HepG2 (cell line): Measurements from ENCODE around the gene PLA2G4F. TPM values are rescaled to one million over a fixed set of nuclear protein-coding genes. Genes with fewer than 3 reads are reported as not detected.

Source experiments
- ATAC-seq: fragments of 200-7000 bp; cut with Tn5 transposase; 3 replicates; pipeline ENCODE4 v1.9.1; 2020; ENCODE audit warnings: mild to moderate bottlenecking, moderate library complexity
- BruUV-seq: library from RNA; stranded (reverse); fragments of 400-500 nt; replicated peaks from 2 replicates; lab custom pipeline; 2021; lab: Mats Ljungman, UMichigan
- CTCF ChIA-PET: fragments of 300-600 bp; formaldehyde crosslinking; extraction: SDS; loops from one replicate; lab custom pipeline; 2021; ENCODE audit warnings: low total read pairs, inconsistent platforms, low intra/inter-chr PET ratio; lab: Yijun Ruan, JAX
- POLR2A ChIA-PET: fragments of 350-600 bp; sonication (Branson Sonifier 250); formaldehyde crosslinking; loops from one replicate; lab custom pipeline; 2020; ENCODE audit warnings: antibody characterized with exemption, inconsistent platforms; lab: Yijun Ruan, JAX
- DNase-seq: peaks from one replicate; pipeline ENCODE4 v3.0.0-alpha.2; 2015; ENCODE audit warnings: low spot score
- FAIRE-seq: peaks from 3 replicates; lab custom pipeline; 2011; peaks lifted over from hg19 to GRCh38; lab: Jason Lieb, UNC
- H2AFZ ChIP-seq: one replicate; pipeline ENCODE4 v1.6.1; 2011; ENCODE audit warnings: low read length, inconsistent platforms
- H3K27ac ChIP-seq: fragments of 300-600 bp; 3 replicates; pipeline ENCODE4 v1.8.0; 2011; ENCODE audit warnings: mixed run types, mild to moderate bottlenecking, mixed read lengths, low read length, inconsistent platforms; ENCODE audit not compliant: insufficient read depth; ENCODE audit errors: extremely low read length
- H3K27me3 ChIP-seq, 2 experiments: fragments of 200-600 bp in 1 of 2; 2 replicates in 1 of 2; 3 replicates in 1 of 2; pipeline versions ENCODE4 v1.6.0 to v1.8.0; 2011; ENCODE audit warnings: low read length in 2 of 2, mild to moderate bottlenecking in 2 of 2, moderate library complexity in 2 of 2, inconsistent platforms in 1 of 2; ENCODE audit not compliant: insufficient read depth in 2 of 2, control insufficient read depth in 1 of 2
- H3K36me3 ChIP-seq, 2 experiments: fragments of 200-600 bp in 1 of 2; replicated peaks in 1 of 2; 2 replicates in 1 of 2; 3 replicates in 1 of 2; pipeline versions ENCODE4 v1.5.1 to v1.8.0; 2011; ENCODE audit warnings: low read length in 2 of 2, inconsistent platforms in 1 of 2; ENCODE audit not compliant: insufficient read depth in 2 of 2, control insufficient read depth in 1 of 2
- H3K4me1 ChIP-seq: 2 replicates; pipeline ENCODE4 v1.5.1; 2012; ENCODE audit warnings: low read length, inconsistent platforms; ENCODE audit not compliant: insufficient read depth
- H3K4me2 ChIP-seq: 2 replicates; pipeline ENCODE4 v1.6.0; 2011; ENCODE audit warnings: low read depth, low read length, inconsistent platforms
- H3K4me3 ChIP-seq, 3 experiments: fragments of 200-600 bp in 1 of 3; sonication (generic), shearing (Covaris generic) in 1 of 3; replicated peaks in 1 of 3; 2 replicates each; pipeline ENCODE4 v1.5.1; 2011 to 2016; ENCODE audit warnings: low read length in 3 of 3, inconsistent platforms in 2 of 3, low read depth in 2 of 3, mild to moderate bottlenecking in 2 of 3, control low read depth in 1 of 3, mixed read lengths in 1 of 3; ENCODE audit not compliant: insufficient read depth in 1 of 3
- H3K79me2 ChIP-seq: one replicate; pipeline ENCODE4 v1.6.1; 2011; ENCODE audit warnings: low read length, inconsistent platforms; ENCODE audit not compliant: insufficient read depth
- H3K9ac ChIP-seq: 2 replicates; pipeline ENCODE4 v1.6.0; 2011; ENCODE audit warnings: mild to moderate bottlenecking, low read depth, low read length, inconsistent platforms; ENCODE audit not compliant: insufficient read depth
- H3K9me3 ChIP-seq: 2 replicates; pipeline ENCODE4 v1.5.1; 2012; ENCODE audit warnings: mild to moderate bottlenecking, low read length
- H4K20me1 ChIP-seq: 2 replicates; pipeline ENCODE4 v1.6.0; 2011; ENCODE audit warnings: inconsistent platforms, mild to moderate bottlenecking, low read length, moderate library complexity; ENCODE audit not compliant: insufficient read depth
- FOSL1 ChIP-seq: sonication (generic); formaldehyde crosslinking; IDR thresholded peaks from 2 replicates; pipeline ENCODE4 v1.9.0; 2021; ENCODE audit warnings: missing genetic modification reagents, borderline replicate concordance
- HNRNPLL ChIP-seq: fragments of 200-400 bp; formaldehyde crosslinking; IDR thresholded peaks from 2 replicates; pipeline ENCODE4 v1.6.1; 2017; ENCODE audit warnings: mild to moderate bottlenecking, low read depth, low read length; ENCODE audit not compliant: poor library complexity, severe bottlenecking
- JUND ChIP-seq: sonication (generic); formaldehyde crosslinking; IDR thresholded peaks from 2 replicates; pipeline ENCODE4 v1.8.0; 2022; ENCODE audit warnings: mild to moderate bottlenecking, missing genetic modification reagents
- MNT ChIP-seq: fragments of 450-650 bp; IDR thresholded peaks from 2 replicates; pipeline ENCODE4 v1.6.1; 2016
- PHF21A ChIP-seq: sonication (generic); formaldehyde crosslinking; IDR thresholded peaks from 2 replicates; pipeline ENCODE4 v1.5.0; 2020; ENCODE audit warnings: mild to moderate bottlenecking, missing genetic modification reagents
- ZHX1 ChIP-seq: sonication (generic); formaldehyde crosslinking; IDR thresholded peaks from 2 replicates; pipeline ENCODE4 v1.8.1; 2022; ENCODE audit warnings: low read depth, mild to moderate bottlenecking, missing genetic modification reagents
- ZNF160 ChIP-seq: sonication (generic); formaldehyde crosslinking; IDR thresholded peaks from 2 replicates; pipeline ENCODE4 v1.8.0; 2022; ENCODE audit warnings: mild to moderate bottlenecking, inconsistent platforms, missing genetic modification reagents
- ZNF331 ChIP-seq: sonication (generic); formaldehyde crosslinking; IDR thresholded peaks from 2 replicates; pipeline ENCODE4 v1.4.0; 2020; ENCODE audit warnings: missing genetic modification reagents
- ZNF513 ChIP-seq: sonication (generic); formaldehyde crosslinking; conservative IDR thresholded peaks from 2 replicates; pipeline ENCODE4 v1.5.0; 2020; ENCODE audit warnings: missing genetic modification reagents
- ZNF7 ChIP-seq: IDR thresholded peaks from 2 replicates; pipeline ENCODE4 v1.6.1; 2016; ENCODE audit warnings: missing biosample characterization, missing genetic modification reagents
- ZNF891 ChIP-seq: sonication (generic); formaldehyde crosslinking; IDR thresholded peaks from 2 replicates; pipeline ENCODE4 v1.5.0; 2020; ENCODE audit warnings: mild to moderate bottlenecking, missing genetic modification reagents
- ZSCAN20 ChIP-seq: sonication (generic); formaldehyde crosslinking; IDR thresholded peaks from 2 replicates; pipeline ENCODE4 v1.4.0; 2020; ENCODE audit warnings: missing genetic modification reagents, mild to moderate bottlenecking, borderline replicate concordance
- WGBS: methylation state at CpG from one replicate; pipeline ENCODE4 v1.1.6; 2017; ENCODE audit warnings: low lambda C conversion rate; 5-methylcytosine and 5-hydroxymethylcytosine counted together
- in situ Hi-C: cut with HindIII; loops from 2 replicates; pipeline ENCODE4 v1.10.0; 2017; ENCODE audit warnings: low pct_unique_long_range_greater_than_20kb; ENCODE audit not compliant: extremely low pct_ligation_motif_present
- intact Hi-C: fragments of 100-400 bp; cut with micrococcal nuclease; formaldehyde crosslinking; loops from one replicate; pipeline ENCODE4 v1.10.0; 2022; ENCODE audit not compliant: unreplicated experiment
- polyA plus RNA-seq, 8 experiments: library from polyadenylated mRNA; depleted of rRNA in 3 of 8; stranded (reverse) in 7 of 8; unstranded in 1 of 8; fragments of >200 nt; fragmentation: Illumina TruSeq in 4 of 8; extraction: Trizol in 4 of 8; gene quantifications; 2 replicates each; pipeline versions ENCODE4 v1.2.1 to v1.2.3, GENCODE V29; 2011 to 2016; ENCODE audit warnings: low read depth in 4 of 8, missing spikeins in 1 of 8, mixed read lengths in 1 of 8; ENCODE audit not compliant: insufficient read depth in 1 of 8
- total RNA-seq, 5 experiments: library from RNA; depleted of rRNA; stranded (reverse); fragments of >200 nt; fragmentation: Illumina TruSeq; extraction: Trizol; gene quantifications; 2 replicates each; pipeline ENCODE4 v1.2.3, GENCODE V29; 2016; ENCODE audit warnings: low read depth in 1 of 5
- TF ChIP-seq, protein P1 (sequence below): sonication (generic); formaldehyde crosslinking; IDR thresholded peaks from 2 replicates; pipeline ENCODE4 v1.8.0; 2022; ENCODE audit warnings: mild to moderate bottlenecking, missing genetic modification reagents

Gene PLA2G4F
- total and polyA plus RNA-seq, 2 of the 13 experiments (the other 11 are each of a cell fraction or from before 2014, with no cell fraction given), result 0.07 TPM; not detected in 1

DNA sequence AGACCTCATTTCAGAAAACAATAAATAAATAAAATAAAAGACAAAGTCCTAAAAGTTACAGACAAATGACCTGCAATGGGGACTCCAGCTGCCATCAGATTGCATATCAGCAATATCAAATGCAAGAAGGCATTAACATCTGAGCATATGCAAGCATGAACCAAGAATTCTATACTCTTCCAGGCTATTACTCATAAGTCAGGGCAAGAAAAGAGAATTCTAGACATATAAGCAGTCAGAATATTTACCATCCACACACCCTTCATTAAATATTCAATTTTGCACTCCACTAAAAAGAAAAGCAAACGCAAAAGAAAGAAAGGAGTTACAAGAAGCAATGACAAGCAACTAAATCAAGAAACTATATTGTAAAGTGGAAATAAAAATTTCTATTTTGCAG is 21.1 kb downstream of the PLA2G4F start (continued):
- TF ChIP-seq ZHX1, result no peak
- TF ChIP-seq, protein P1, sequence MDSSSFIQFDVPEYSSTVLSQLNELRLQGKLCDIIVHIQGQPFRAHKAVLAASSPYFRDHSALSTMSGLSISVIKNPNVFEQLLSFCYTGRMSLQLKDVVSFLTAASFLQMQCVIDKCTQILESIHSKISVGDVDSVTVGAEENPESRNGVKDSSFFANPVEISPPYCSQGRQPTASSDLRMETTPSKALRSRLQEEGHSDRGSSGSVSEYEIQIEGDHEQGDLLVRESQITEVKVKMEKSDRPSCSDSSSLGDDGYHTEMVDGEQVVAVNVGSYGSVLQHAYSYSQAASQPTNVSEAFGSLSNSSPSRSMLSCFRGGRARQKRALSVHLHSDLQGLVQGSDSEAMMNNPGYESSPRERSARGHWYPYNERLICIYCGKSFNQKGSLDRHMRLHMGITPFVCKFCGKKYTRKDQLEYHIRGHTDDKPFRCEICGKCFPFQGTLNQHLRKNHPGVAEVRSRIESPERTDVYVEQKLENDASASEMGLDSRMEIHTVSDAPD (CRISPR knock-in tag), result no peak
- TF ChIP-seq HNRNPLL, result no peak
- no peak for TF ChIP-seq ZNF513

DNA sequence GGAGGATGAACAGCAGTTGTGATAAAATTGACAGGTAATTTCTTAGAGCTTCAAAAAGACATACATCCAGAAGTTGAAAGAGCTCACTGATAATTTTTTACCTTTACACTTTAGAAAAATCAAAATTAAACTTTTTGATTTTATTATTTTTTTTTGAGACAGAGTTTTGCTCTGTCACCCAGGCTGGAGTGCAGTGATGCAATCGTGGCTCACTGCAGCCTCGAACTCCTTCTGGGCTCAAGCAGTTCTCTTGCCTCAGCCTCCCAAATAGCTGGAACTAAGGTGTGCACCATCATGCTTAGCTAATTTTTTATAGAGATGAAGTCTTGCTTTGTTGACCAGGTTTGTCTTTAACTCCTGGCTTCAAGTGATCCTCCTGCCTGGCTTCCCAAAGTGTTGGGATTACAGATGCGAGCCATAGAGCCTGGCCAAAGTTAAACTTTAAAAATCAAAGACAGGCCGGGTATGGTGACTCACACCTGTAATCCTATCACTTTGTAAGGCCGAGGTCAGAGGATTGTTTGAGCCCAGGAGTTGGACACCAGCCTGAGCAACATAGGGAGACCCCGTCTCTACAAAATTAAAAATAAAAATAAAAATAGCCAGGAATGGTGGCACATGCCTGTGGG is 21.7 kb downstream of the PLA2G4F start:
- peaks cover 21% of the 10 kb centered on the region for H3K9me3 ChIP-seq
- H2AFZ ChIP-seq, result no peak overlapping the region
- H3K4me3 ChIP-seq, result no peak overlapping the region
- in situ Hi-C loops (loop anchor here (5.0 kb wide), 3 partner anchors 42 to 147 kb away; partner anchors contain the start of gene PLA2G4D), intact Hi-C loops (loop anchor here (5.0 kb wide), 1 partner anchor 67 kb away; no protein-coding TSS in a partner anchor)
- H4K20me1 ChIP-seq, result no peaks in the 10 kb centered on the region
- FAIRE-seq (peak; percentile 67), DNase-seq (peak; percentile 68), ATAC-seq (peak; percentile 58)
- H3K9ac ChIP-seq, result no peak overlapping the region
- BruUV-seq, result no TSS peak
- H3K4me2 ChIP-seq, result peak overlapping the region; percentile 32; the same call in 1 of the 2 replicates
- H3K4me1 ChIP-seq, result peaks cover 61% of the 10 kb centered on the region
- ChIA-PET POLR2A (no interaction called here), CTCF (interaction anchor here (1.2 kb wide), 1 partner anchor 145 kb away, joined by 5 read pairs; no protein-coding TSS in a partner anchor)
- 0 out of 5 replicates have a peak, but pooled peaks cover 2 to 7% of the 10 kb centered on the region in 2 experiments for H3K27me3 ChIP-seq
- WGBS, result 2% methylated on average over 6 of the region's 6 CpGs
- no peaks in the 10 kb centered on the region for H3K79me2 ChIP-seq
- H3K27ac ChIP-seq, result no peak overlapping the region
- H3K36me3 ChIP-seq, result no peaks in the 10 kb centered on the region
- peak; percentile 43; the same call in 1 of the 2 replicates for TF ChIP-seq JUND (CRISPR knock-in tag)
- peak; percentile 26; the same call in 1 of the 2 replicates for TF ChIP-seq PHF21A (CRISPR knock-in tag)
- no peak for TF ChIP-seq ZNF331
- no peak for TF ChIP-seq ZNF891
- no peak for TF ChIP-seq ZNF160 (CRISPR knock-in tag)
- TF ChIP-seq MNT, result no peak
- TF ChIP-seq ZSCAN20 (CRISPR knock-in tag), result no peak
- TF ChIP-seq ZNF7 (CRISPR knock-in tag), result no peak
- peak; percentile 79; the same call in 1 of the 2 replicates for TF ChIP-seq FOSL1
